NT2/D1 (cell line): Measurements from ENCODE around the gene TNKS2.

Source experiments
- YY1 ChIP-seq: IDR thresholded peaks from 2 replicates; pipeline ENCODE4 v1.6.1; 2011; ENCODE audit not compliant: insufficient read length, insufficient read depth
- ZNF274 ChIP-seq: IDR thresholded peaks from 2 replicates; pipeline ENCODE4 v1.6.1; 2011; ENCODE audit warnings: mild to moderate bottlenecking, low read depth, low read length

DNA sequence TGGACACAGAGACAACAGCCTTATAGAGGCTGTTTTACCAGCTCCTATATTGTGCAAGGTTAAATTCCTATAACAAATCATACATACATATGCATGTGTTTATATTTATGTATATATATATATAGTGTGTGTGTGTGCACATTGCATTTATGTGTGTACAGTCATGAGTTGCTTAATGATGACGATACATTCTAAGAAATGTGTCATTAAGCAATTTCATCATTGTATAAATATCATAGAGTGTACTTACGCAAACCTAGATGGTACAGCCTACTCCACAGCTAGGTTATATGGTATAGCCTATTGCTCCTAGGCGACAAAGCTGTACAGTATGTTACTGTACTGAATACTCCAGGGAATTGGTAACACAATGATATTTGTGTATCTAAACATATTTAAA lies 30.1 kb upstream of the TNKS2 start:
- TF ChIP-seq YY1 = no peak
- TF ChIP-seq ZNF274 = no peak
